ENCODE measurements around the gene ASXL2.
"Not testable (repeated sequence)": the region's sequence is repeated elsewhere in the genome, so short reads cannot be mapped to it uniquely, and the experiment has no call there.

The ASXL2 gene

GRCh38 chr2:25728559-25728958, 149.7 kb downstream of the ASXL2 start:
- DNase-seq = no peak

- DNase-seq = no peak
Observed at GRCh38 chr2:25726522-25726921, 151.8 kb downstream of the ASXL2 start.

- no peak for DNase-seq
Observed at GRCh38 chr2:25725877-25726276, 152.4 kb downstream of the ASXL2 start.

GRCh38 chr2:25724756-25725155, 153.5 kb downstream of the ASXL2 start:
- DNase-seq = no peak

- no peak for DNase-seq
Observed at GRCh38 chr2:25722224-25722623, 156.1 kb downstream of the ASXL2 start.

GRCh38 chr2:25720575-25720974, 157.7 kb downstream of the ASXL2 start:
- DNase-seq = no peak

- no peak for DNase-seq
Observed at GRCh38 chr2:25714740-25715139, 163.5 kb downstream of the ASXL2 start.

- no peak for DNase-seq
Observed at GRCh38 chr2:25712455-25712854, 165.8 kb downstream of the ASXL2 start.

GRCh38 chr2:25711675-25712354, 166.5 kb downstream of the ASXL2 start:
- no peak for DNase-seq

GRCh38 chr2:25710750-25711149, 167.5 kb downstream of the ASXL2 start:
- no peak for DNase-seq

- DNase-seq = no peak
Observed at GRCh38 chr2:25709349-25709748, 168.9 kb downstream of the ASXL2 start.

- DNase-seq = no peak
Observed at GRCh38 chr2:25707927-25708590, 170.2 kb downstream of the ASXL2 start.

- DNase-seq = not testable (repeated sequence)
Observed at GRCh38 chr2:25705575-25705974, 172.7 kb downstream of the ASXL2 start.

GRCh38 chr2:25701801-25702200, 176.5 kb downstream of the ASXL2 start:
- DNase-seq = no peak

GRCh38 chr2:25700221-25700660, 178.0 kb downstream of the ASXL2 start:
- DNase-seq = no peak

GRCh38 chr2:25699216-25699615, 179.1 kb downstream of the ASXL2 start:
- DNase-seq = no peak

GRCh38 chr2:25698752-25699151, 179.5 kb downstream of the ASXL2 start:
- DNase-seq = no peak

GRCh38 chr2:25697559-25698341, 180.5 kb downstream of the ASXL2 start:
- DNase-seq = no peak

- DNase-seq = no peak
Observed at GRCh38 chr2:25692737-25693445, 185.4 kb downstream of the ASXL2 start.

GRCh38 chr2:25692143-25692542, 186.1 kb downstream of the ASXL2 start:
- no peak for DNase-seq

- DNase-seq = no peak
Observed at GRCh38 chr2:25690058-25690457, 188.2 kb downstream of the ASXL2 start.

- DNase-seq = no peak
Observed at GRCh38 chr2:25688236-25688635, 190.1 kb downstream of the ASXL2 start.

GRCh38 chr2:25685741-25686140, 192.5 kb downstream of the ASXL2 start:
- no peak for DNase-seq

Data from cortex of kidney (tissue), 1 donor.